Smooth muscle cell (in vitro differentiated cells): ENCODE results near the gene GNG7. TPM values are rescaled to one million over a fixed set of nuclear protein-coding genes. Genes with fewer than 3 reads are reported as not detected.

Experiments used
- DNase-seq: peaks from one replicate; lab custom pipeline; 2025; ENCODE audit not compliant: unreplicated experiment; lab: John Stamatoyannopoulos, UW
- H2AFZ ChIP-seq: fragments of 200-600 bp; sonication (generic); 2 replicates; pipeline ENCODE4 v1.6.0; 2016; ENCODE audit warnings: antibody characterized with exemption, low read depth, mild to moderate bottlenecking
- H3F3A ChIP-seq: fragments of 200-600 bp; sonication (generic); 2 replicates; pipeline ENCODE4 v1.6.0; 2017; ENCODE audit warnings: antibody characterized with exemption, low read depth
- H3K27ac ChIP-seq: fragments of 200-600 bp; sonication (generic); 2 replicates; pipeline ENCODE4 v1.5.1; 2016; ENCODE audit warnings: low read depth, mild to moderate bottlenecking
- H3K27me3 ChIP-seq: fragments of 200-600 bp; sonication (generic); 2 replicates; pipeline ENCODE4 v1.6.1; 2016; ENCODE audit warnings: low read depth, mild to moderate bottlenecking
- H3K36me3 ChIP-seq: fragments of 200-600 bp; sonication (generic); 2 replicates; pipeline ENCODE4 v1.5.1; 2016; ENCODE audit warnings: low read depth
- H3K4me1 ChIP-seq: fragments of 200-600 bp; sonication (generic); 2 replicates; pipeline ENCODE4 v1.5.1; 2016; ENCODE audit warnings: low read depth
- H3K4me2 ChIP-seq: fragments of 200-600 bp; sonication (generic); 2 replicates; pipeline ENCODE4 v1.6.0; 2016; ENCODE audit warnings: mild to moderate bottlenecking
- H3K4me3 ChIP-seq: fragments of 200-600 bp; sonication (generic); 2 replicates; pipeline ENCODE4 v1.5.1; 2016; ENCODE audit warnings: mild to moderate bottlenecking
- H3K79me2 ChIP-seq: fragments of 200-600 bp; sonication (generic); 2 replicates; pipeline ENCODE4 v1.6.0; 2016; ENCODE audit warnings: low read depth, mild to moderate bottlenecking
- H3K9ac ChIP-seq: fragments of 200-600 bp; sonication (generic); 2 replicates; pipeline ENCODE4 v1.6.0; 2016; ENCODE audit warnings: low read depth
- H3K9me3 ChIP-seq: fragments of 200-600 bp; sonication (generic); replicated peaks from 2 replicates; pipeline ENCODE4 v1.5.1; 2016; ENCODE audit warnings: low read depth
- H4K20me1 ChIP-seq: fragments of 200-600 bp; sonication (generic); 2 replicates; pipeline ENCODE4 v1.6.0; 2016; ENCODE audit warnings: low read depth
- CTCF ChIP-seq: fragments of 200-600 bp; sonication (generic); IDR thresholded peaks from 2 replicates; pipeline ENCODE4 v1.5.1; 2017; ENCODE audit warnings: borderline replicate concordance, mild to moderate bottlenecking, antibody characterized with exemption; ENCODE audit not compliant: insufficient read depth, poor library complexity, severe bottlenecking
- WGBS: methylation state at CpG from one replicate; pipeline ENCODE4 v1.1.7; 2016; ENCODE audit warnings: low lambda C conversion rate; 5-methylcytosine and 5-hydroxymethylcytosine counted together
- polyA plus RNA-seq: library from polyadenylated mRNA; unstranded; fragments of >200 nt; fragmentation: Nextera tagmentation; extraction: Ambion mirVana; gene quantifications from 2 replicates; pipeline ENCODE4 v1.2.1, GENCODE V29; 2016
- total RNA-seq: library from RNA; depleted of rRNA; stranded (reverse); fragments of >200 nt; gene quantifications from 2 replicates; pipeline ENCODE4 v1.2.3, GENCODE V29; 2014

The GNG7 gene
- total and polyA plus RNA-seq, 2 experiments from 2014 or later, result 1.7 to 2.6 TPM

GRCh38 chr19:2641332-2641698, 61.2 kb downstream of the GNG7 start:
- no peak overlapping the region for H3K27ac ChIP-seq
- H3K9me3 ChIP-seq, result no peaks in the 10 kb centered on the region
- H3K4me1 ChIP-seq, result peaks cover 4% of the 10 kb centered on the region
- H3F3A ChIP-seq, result no peaks in the 10 kb centered on the region
- DNase-seq, result no peak
- no peak overlapping the region for H2AFZ ChIP-seq
- no peak overlapping the region for H3K4me3 ChIP-seq
- H4K20me1 ChIP-seq, result no peaks in the 10 kb centered on the region
- no peak overlapping the region for H3K4me2 ChIP-seq
- WGBS, result 94% methylated on average over 7 of the region's 7 CpGs
- no peaks in the 10 kb centered on the region for H3K27me3 ChIP-seq
- H3K9ac ChIP-seq, result no peak overlapping the region
- no peaks in the 10 kb centered on the region for H3K79me2 ChIP-seq
- no peaks in the 10 kb centered on the region for H3K36me3 ChIP-seq
- TF ChIP-seq CTCF, result no peak

- Histone ChIP-seq H3K4me3 (no peak overlapping the region), H3K79me2 (no peaks in the 10 kb centered on the region), H3K9ac (no peak overlapping the region), H3F3A (no peaks in the 10 kb centered on the region), H3K4me2 (no peak overlapping the region), H4K20me1 (no peaks in the 10 kb centered on the region), H3K27me3 (no peaks in the 10 kb centered on the region), H2AFZ (no peak overlapping the region), H3K4me1 (peaks cover 4% of the 10 kb centered on the region), H3K9me3 (no peaks in the 10 kb centered on the region), H3K36me3 (no peaks in the 10 kb centered on the region), H3K27ac (no peak overlapping the region)
- DNase-seq, result no peak
- no peak for TF ChIP-seq CTCF
- WGBS, result 91% methylated on average over 17 of the region's 17 CpGs
Measured at GRCh38 chr19:2640563-2641331, 61.7 kb downstream of the GNG7 start.

- H3F3A ChIP-seq, result no peaks in the 10 kb centered on the region
- no peak overlapping the region for H3K4me3 ChIP-seq
- no peak for DNase-seq
- H3K79me2 ChIP-seq, result no peaks in the 10 kb centered on the region
- H3K4me2 ChIP-seq, result no peak overlapping the region
- H4K20me1 ChIP-seq, result no peaks in the 10 kb centered on the region
- H3K9me3 ChIP-seq, result no peaks in the 10 kb centered on the region
- no peaks in the 10 kb centered on the region for H3K27me3 ChIP-seq
- 0% methylated on average over 1 of the region's 2 CpGs for WGBS
- H3K36me3 ChIP-seq, result no peaks in the 10 kb centered on the region
- no peak overlapping the region for H3K27ac ChIP-seq
- no peak overlapping the region for H3K9ac ChIP-seq
- TF ChIP-seq CTCF, result no peak
- H2AFZ ChIP-seq, result no peak overlapping the region
- peaks cover 4% of the 10 kb centered on the region for H3K4me1 ChIP-seq
Measured at GRCh38 chr19:2639999-2640398, 62.5 kb downstream of the GNG7 start.

GRCh38 chr19:2638417-2638940, 64.0 kb downstream of the GNG7 start:
- 72% methylated on average over 3 of the region's 3 CpGs for WGBS
- Histone ChIP-seq H3K79me2 (no peaks in the 10 kb centered on the region), H3K36me3 (no peaks in the 10 kb centered on the region)

More at GRCh38 chr19:2638417-2638940, 64.0 kb downstream of the GNG7 start:
- H3K27ac ChIP-seq, result no peak overlapping the region
- no peaks in the 10 kb centered on the region for H3K27me3 ChIP-seq
- no peaks in the 10 kb centered on the region for H4K20me1 ChIP-seq
- H3F3A ChIP-seq, result no peaks in the 10 kb centered on the region
- DNase-seq, result no peak
- no peak overlapping the region for H3K9ac ChIP-seq
- H3K4me3 ChIP-seq, result no peak overlapping the region
- H2AFZ ChIP-seq, result no peak overlapping the region
- H3K4me1 ChIP-seq, result peaks cover 4% of the 10 kb centered on the region
- no peak for TF ChIP-seq CTCF
- no peak overlapping the region for H3K4me2 ChIP-seq
- no peaks in the 10 kb centered on the region for H3K9me3 ChIP-seq
